GM18517 (cell line): ENCODE results near the gene KRT3.

ENCODE experiments used
- ATAC-seq: cut with Tn5 transposase; IDR thresholded peaks from one replicate; pipeline ENCODE4 v1.9.1; 2021; ENCODE audit warnings: mild to moderate bottlenecking, moderate library complexity; ENCODE audit not compliant: unreplicated experiment

KRT3 gene

DNA sequence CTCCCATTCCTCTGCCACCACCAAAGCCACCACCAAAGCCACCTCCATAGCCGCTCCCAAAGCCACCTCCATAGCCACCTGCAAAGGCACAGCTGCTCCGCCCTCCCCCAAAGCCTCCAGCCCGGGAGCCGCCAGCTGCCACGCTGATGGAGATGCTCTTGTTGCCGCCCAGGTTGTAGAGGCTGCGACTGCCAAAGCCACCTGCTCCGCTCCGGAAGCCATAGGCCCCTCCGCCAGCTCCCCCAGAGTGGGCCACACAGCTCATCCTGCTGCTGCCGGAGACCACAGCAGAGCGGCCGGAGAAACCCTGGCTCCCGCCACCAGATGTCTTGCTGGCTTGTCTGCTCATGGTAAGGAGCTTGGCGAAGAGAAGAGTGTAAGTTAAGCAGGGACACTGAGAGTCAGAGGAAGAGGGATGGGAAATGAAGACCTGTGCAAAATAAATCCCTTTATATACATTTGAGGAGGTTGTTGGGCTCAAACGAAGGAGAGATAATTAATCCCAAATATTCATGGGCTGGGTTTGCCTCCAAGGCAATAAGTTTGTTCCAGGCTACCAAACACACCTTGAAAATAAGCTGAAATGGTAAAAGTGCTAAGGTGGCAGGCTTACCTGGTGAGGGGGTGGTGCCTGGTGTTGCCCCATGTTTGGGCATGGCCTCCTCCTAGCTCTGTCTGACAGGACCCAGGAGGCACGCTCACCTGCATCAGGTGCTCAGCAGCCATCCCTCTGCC is at the start of gene KRT3:
TSS of gene KRT3 (minus strand) at position 424 of the 735 bp plus-strand sequence. CDS start at position 349, 75 bp downstream.
- ATAC-seq: no peak

- no peak for ATAC-seq
Measured at GRCh38 chr12:52844386-52844785, 48.5 kb upstream of the KRT3 start.

DNA sequence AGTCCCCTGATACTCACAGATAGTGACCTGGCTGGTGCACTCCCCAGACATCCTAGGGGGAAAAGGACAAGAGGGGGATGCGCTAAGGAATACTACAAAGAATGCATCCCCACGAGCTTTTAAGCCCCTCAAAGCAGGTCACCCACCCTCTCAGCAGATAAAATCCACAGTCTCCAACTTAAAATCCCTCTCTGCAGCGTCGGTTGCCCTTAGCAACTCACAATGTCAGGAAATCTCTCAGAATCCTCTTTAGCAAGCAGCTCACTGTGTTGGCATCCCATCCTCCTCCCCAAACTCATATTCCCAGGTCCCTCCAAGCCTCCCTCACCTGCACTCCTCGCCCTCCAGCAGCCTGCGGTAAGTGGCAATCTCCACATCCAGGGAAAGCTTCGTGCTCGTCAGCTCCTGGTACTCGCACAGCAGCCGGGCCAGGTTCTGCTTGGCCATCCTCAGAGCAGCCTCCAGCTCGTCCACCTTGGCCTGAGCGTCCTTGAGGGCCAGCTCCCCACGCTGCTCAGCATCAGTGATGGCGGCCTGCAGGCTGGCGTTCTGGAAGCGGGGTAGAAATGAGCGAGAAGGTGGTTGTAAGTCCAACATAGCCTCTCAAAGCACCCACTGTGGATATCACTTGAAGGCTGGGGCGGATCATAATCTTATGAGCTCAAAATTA is 43.7 kb upstream of the KRT3 start:
- no peak for ATAC-seq

- no peak for ATAC-seq
Measured at GRCh38 chr12:52838609-52839435, 42.9 kb upstream of the KRT3 start.

DNA sequence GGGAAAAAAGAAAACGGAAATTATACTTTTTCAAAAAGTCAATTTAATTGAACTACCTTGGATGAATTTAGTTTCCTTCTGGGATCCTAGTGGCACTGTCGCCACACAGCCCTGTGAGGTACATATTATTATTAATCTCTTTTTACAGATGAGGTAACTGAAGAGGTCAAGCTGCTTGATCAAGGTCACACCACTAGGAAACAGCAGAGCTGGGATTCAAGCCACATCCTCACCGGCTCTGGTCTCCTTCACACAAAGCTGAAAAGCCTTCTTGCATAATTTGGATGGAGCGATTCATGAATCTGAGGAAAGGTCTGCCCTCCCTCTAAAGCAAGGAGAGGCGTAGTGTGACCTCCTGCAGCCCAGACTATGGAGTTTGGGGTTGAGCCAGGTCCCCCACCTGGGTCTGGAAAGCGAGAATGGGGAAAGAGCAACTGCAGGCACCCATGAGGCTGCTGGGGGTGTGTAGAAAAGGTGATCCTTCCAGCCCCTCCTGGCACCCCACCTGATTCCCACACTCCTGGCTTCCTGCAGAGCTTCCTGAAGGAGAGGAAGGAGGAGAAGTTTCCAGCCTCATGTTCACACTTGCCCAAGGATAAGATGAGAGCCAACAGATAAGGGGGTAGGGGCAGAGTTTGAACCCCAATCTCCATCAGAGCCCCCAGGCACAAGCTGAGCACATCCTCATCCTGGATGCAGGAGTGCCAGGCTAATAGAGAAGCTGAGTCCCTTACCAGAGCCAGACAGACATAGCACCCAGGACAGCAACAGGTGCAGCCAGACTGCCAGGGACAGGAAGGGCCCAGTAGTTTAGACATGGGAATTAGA is 42.1 kb upstream of the KRT3 start:
- no peak for ATAC-seq

DNA sequence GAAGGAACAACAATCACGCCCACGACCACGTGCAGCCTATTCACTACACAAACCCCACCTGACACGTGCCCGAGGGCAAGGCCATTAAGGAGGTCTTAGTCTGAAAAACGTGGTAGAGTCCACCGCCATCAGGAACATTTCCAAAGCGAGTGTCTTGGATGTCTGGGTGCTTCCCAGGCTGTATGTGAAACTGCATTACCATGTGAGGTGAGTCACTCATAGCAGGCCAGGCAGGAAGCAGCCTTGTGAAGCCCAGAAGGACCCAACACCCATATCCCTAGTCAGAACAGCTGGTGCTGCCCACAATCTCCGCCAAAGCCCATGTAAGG is 41.5 kb upstream of the KRT3 start:
- ATAC-seq: no peak

DNA sequence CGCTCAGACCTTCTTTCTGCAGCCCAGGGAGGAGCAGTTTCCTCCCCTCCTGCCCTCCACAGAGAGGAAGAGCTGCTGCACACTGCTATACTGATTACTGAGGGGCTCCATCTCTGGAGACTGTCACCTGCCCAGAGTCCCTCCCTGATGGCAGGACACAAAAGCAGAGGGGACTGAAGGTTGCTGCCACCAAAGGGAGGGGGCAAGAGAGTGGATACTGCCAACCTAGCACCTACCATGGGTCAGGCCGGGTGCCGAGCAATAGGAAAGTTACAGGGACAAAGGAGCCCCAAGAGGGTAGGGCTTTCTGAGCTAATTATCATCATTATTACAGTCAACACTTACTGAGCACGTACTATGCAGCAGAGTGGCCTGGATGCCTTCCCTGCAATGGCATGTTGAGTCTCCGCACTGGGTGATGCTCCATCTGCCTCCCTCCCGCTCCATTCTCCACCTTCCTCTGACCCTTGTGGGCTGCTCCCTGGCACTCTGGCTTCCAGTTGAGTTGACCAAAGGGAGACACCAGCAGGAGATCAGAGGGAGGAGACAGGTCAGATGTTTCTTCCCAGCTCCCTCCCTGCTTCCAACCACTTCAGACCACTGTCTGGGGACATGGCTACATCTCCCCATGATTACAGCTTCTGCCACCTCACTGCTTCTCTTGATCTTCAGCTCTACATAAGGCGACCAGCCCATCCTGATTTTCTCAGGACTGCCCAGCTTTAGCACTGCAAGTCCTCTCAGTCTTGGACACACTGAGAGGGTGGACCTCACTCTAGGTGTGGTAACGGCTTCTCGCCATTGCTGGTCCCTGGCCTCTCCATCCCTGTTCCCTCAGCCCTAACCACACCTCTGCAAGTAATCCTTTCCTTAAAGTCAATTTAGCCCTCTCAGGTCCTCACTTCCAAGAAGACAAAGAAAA is 40.8 kb upstream of the KRT3 start:
- ATAC-seq: no peak

DNA sequence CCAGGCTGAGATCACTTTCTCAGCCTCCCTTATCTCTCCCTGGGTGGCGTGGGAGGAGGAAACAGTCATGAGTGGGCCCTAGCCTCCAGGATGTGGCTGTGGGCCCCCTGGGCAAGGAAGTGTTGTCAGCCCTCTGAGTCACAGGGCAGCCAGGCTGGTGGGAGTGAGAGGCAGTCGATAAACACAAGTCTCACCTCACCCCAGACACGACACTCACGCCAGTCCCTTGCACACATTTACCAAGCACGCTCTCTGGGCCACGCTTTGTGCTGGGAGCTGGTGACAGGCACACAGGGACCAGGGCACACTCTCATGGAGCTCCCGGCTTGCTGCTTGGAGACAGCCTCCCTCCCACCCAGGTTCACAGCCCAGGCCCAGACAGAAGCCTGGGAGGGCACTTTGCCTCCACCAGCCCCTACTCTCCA is 40.1 kb upstream of the KRT3 start:
- ATAC-seq: no peak

GRCh38 chr12:52835271-52836041 is 39.5 kb upstream of the KRT3 start:
- no peak for ATAC-seq

GRCh38 chr12:52834727-52835001 is 38.7 kb upstream of the KRT3 start:
- ATAC-seq: no peak

- ATAC-seq: no peak
Measured at GRCh38 chr12:52833922-52834726, 38.2 kb upstream of the KRT3 start, which contains the start of gene KRT79. TSS of gene KRT79 (minus strand) at chr12:52834311. CDS start at chr12:52834260, 51 bp downstream.

- ATAC-seq: no peak
Measured at GRCh38 chr12:52832985-52833905, 37.3 kb upstream of the KRT3 start.

DNA sequence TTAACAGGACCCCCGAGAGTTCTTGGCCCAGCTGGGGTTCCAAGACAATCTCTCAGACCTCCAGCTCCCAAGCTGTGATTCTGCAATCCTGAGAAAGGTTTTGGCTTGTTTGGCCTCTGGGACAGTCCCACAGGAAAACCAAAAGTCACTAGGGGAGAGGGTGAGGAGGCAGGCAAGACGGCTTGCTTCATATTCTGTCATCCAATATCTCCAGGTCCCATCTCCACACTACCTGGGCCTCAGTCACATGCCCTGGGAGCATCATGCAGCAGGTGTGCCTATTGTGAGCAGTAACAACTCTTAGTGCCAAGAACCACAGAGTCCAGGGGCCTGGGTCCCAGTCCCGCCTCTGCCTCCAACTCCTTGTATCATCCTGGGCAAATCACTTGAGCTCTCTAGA is 36.5 kb upstream of the KRT3 start:
- no peak for ATAC-seq

- no peak for ATAC-seq
Measured at GRCh38 chr12:52831251-52831650, 35.3 kb upstream of the KRT3 start.

GRCh38 chr12:52829986-52830770 is 34.3 kb upstream of the KRT3 start:
- no peak for ATAC-seq

GRCh38 chr12:52828591-52829021 is 32.7 kb upstream of the KRT3 start:
- ATAC-seq: no peak

- no peak for ATAC-seq
Measured at GRCh38 chr12:52828156-52828555, 32.2 kb upstream of the KRT3 start.
